ENCODE data around the gene CAST. TPM values are rescaled to one million over a fixed set of nuclear protein-coding genes. Genes with fewer than 3 reads are reported as not detected.

The CAST gene
- total RNA-seq, 1 donor from 2014 or later: 174 TPM

GRCh38 chr5:96772542-96772941 lies 110.4 kb downstream of the CAST start:
- H3K27me3 ChIP-seq (ENCODE audit: control insufficient read depth, insufficient read depth, low read length): no peaks in the 10 kb centered on the region
- H3K4me3 ChIP-seq (ENCODE audit: low read depth, low read length): no peak overlapping the region
- no peak for TF ChIP-seq CTCF (IDR thresholded peaks at IDR 0.05; ENCODE audit: insufficient read depth, low read length, poor library complexity, severe bottlenecking)
- no peaks in the 10 kb centered on the region for H3K36me3 ChIP-seq (ENCODE audit: control insufficient read depth, insufficient read depth, low read length)
- no peak for DNase-seq (ENCODE audit: low read depth)

- Histone ChIP-seq H3K4me3 (ENCODE audit: low read depth, low read length) (no peak overlapping the region), H3K36me3 (ENCODE audit: control insufficient read depth, insufficient read depth, low read length) (no peaks in the 10 kb centered on the region), H3K27me3 (ENCODE audit: control insufficient read depth, insufficient read depth, low read length) (no peaks in the 10 kb centered on the region)
- DNase-seq (ENCODE audit: low read depth): no peak
- TF ChIP-seq CTCF (IDR thresholded peaks at IDR 0.05; ENCODE audit: insufficient read depth, low read length, poor library complexity, severe bottlenecking): no peak
Measured at GRCh38 chr5:96775050-96775449, 112.9 kb downstream of the CAST start.

- H3K36me3 ChIP-seq (ENCODE audit: control insufficient read depth, insufficient read depth, low read length): no peaks in the 10 kb centered on the region
- DNase-seq (ENCODE audit: low read depth): no peak
- no peak for TF ChIP-seq CTCF (IDR thresholded peaks at IDR 0.05; ENCODE audit: insufficient read depth, low read length, poor library complexity, severe bottlenecking)
- no peak overlapping the region for H3K4me3 ChIP-seq (ENCODE audit: low read depth, low read length)
- no peaks in the 10 kb centered on the region for H3K27me3 ChIP-seq (ENCODE audit: control insufficient read depth, insufficient read depth, low read length)
Measured at GRCh38 chr5:96775689-96776088, 113.5 kb downstream of the CAST start.

GRCh38 chr5:96776621-96777020 lies 114.4 kb downstream of the CAST start:
- no peak for TF ChIP-seq CTCF (IDR thresholded peaks at IDR 0.05; ENCODE audit: insufficient read depth, low read length, poor library complexity, severe bottlenecking)
- Histone ChIP-seq H3K36me3 (ENCODE audit: control insufficient read depth, insufficient read depth, low read length) (no peaks in the 10 kb centered on the region), H3K4me3 (ENCODE audit: low read depth, low read length) (no peak overlapping the region), H3K27me3 (ENCODE audit: control insufficient read depth, insufficient read depth, low read length) (no peaks in the 10 kb centered on the region)
- no peak for DNase-seq (ENCODE audit: low read depth)

- TF ChIP-seq CTCF (IDR thresholded peaks at IDR 0.05; ENCODE audit: insufficient read depth, low read length, poor library complexity, severe bottlenecking): no peak
- Histone ChIP-seq H3K4me3 (ENCODE audit: low read depth, low read length) (no peak overlapping the region), H3K36me3 (ENCODE audit: control insufficient read depth, insufficient read depth, low read length) (no peaks in the 10 kb centered on the region), H3K27me3 (ENCODE audit: control insufficient read depth, insufficient read depth, low read length) (no peaks in the 10 kb centered on the region)
- DNase-seq (ENCODE audit: low read depth): no peak
Measured at GRCh38 chr5:96778409-96778808, 116.2 kb downstream of the CAST start.

GRCh38 chr5:96780626-96781025 lies 118.5 kb downstream of the CAST start:
- TF ChIP-seq CTCF (IDR thresholded peaks at IDR 0.05; ENCODE audit: insufficient read depth, low read length, poor library complexity, severe bottlenecking): no peak
- no peak for DNase-seq (ENCODE audit: low read depth)
- Histone ChIP-seq H3K36me3 (ENCODE audit: control insufficient read depth, insufficient read depth, low read length) (no peaks in the 10 kb centered on the region), H3K27me3 (ENCODE audit: control insufficient read depth, insufficient read depth, low read length) (no peaks in the 10 kb centered on the region), H3K4me3 (ENCODE audit: low read depth, low read length) (no peak overlapping the region)
